Inflammatory macrophage treated with lipopolysaccharide for 4 hours (primary cell): ENCODE measurements around the gene NPM1.

Source experiments
- DNase-seq: peaks from one replicate; pipeline ENCODE4 v3.0.0-alpha.2; 2020

The NPM1 gene

DNA sequence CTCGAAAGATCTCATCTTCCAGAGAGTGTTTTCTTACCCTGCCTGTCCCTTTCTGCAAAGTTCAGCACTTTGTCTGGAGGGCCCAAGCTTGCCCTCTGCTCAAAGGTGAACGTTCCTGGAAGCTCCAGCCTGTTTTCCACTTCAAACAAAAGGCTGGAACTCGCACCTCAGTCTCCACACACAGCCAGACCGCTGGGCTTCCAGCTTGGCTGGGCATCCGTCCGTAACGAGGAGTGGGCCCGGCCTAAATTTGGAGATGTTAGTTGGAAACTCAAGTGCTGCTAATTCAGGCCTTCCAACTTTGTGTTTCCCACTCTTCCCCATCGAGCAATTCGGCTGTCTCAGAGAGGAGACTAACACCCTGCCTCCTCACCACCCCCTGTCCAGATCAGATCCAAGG, 66.9 kb downstream of the NPM1 start:
- DNase-seq: no peak

DNA sequence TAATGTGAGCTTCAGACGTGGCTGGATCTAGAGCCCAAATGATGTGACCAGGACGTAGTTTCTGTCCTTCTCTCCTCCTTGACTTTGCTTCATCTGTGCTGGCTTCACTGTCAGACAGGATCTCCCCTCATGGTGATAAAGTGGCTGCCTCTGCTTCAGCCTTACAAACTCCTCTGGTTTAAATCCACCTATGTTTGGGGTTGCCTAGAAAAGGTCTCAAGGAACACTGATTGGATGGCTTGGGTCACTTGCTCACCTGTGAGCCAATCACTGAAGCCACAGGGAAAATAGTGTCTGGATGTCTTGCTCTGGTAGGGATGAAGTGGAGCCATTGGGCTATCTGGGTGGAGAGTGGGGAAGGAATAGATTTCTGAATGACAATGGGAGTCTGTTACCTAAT, 67.9 kb downstream of the NPM1 start:
- DNase-seq: no peak

DNA sequence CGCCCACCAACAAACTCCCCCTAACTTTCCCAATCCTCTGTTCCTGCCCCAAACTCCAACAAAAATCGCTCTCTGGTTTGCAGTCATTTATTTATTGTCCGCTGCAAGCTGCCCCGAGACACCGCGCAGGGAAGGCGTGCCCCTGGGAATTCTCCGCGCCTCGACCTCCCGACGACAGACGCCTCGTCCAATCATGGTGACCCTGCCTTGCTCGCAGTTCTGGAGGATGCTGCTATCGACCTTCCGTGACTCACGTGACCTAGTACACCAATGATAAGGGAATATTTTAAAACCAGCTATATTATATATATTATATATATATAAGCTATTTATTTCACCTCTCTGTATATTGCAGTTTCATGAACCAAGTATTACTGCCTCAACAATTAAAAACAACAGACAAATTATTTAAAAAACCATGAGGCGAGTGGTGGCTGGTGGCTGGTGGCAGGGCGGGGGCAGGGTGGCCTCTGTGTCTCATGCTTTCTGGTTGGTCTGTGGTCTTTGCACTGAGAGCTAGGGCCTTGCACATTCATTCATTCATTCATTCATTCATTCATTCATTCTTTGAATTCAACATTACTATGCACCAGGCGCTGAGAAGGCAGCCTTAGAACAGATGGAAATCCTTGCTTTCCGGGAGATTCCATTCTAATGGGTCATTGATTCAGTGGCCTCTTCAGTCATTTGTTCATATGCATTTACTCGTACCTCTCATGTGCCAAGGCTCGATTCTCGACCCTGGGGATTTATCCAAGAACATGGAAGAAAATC, 69.7 kb downstream of the NPM1 start:
- DNase-seq: no peak

DNA sequence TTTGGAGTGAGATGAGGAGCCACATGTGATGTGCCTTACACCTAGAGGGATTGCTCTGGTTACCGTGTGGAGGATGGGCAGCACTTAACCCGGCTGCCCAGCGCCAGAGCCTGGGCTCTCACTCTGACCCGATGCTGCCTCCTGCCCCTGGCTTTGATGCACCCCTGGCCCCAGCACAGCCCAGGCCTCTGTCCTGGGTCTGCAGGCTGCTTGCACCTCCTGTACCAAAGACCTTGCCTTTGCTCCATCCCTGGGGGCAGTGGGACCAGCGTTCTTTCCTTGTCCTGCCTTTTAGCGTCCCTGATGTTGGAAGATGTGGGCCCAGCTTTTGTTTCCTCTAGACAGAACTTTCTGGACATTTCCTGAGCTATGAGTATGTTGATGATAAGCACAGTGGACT, 72.2 kb downstream of the NPM1 start:
- no peak for DNase-seq
